Epidermal melanocyte (primary cell): ENCODE results near the gene SERTM1.
A peak's percentile ranks its signal among the peaks of the same experiment; 100 is the strongest.

ENCODE experiments used
- DNase-seq: peaks from one replicate; pipeline ENCODE4 v3.0.0; 2011; ENCODE audit warnings: low spot score; ENCODE audit not compliant: insufficient read length

SERTM1 gene

DNA sequence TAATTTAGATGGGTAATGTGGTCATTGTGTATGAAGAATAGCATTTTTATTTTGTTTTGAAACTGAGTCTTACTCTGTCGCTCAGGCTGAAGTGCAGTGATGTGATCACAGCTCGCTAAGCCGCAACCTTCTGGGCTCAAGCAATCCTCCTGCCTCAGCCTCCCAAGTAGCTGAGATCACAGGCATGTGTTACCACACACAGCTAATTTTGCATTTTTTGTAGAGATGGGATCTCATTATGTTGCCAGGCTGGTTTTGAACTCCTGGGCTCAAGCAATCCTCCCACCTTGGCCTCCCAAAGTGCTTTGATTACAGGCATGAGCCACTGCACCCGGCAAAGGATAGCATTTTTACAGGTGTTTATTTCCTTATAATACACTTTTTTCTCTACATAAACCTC is 36.6 kb downstream of the SERTM1 start:
- no peak for DNase-seq

- DNase-seq, result no peak
These were observed 38.5 kb downstream of the SERTM1 start for GRCh38 chr13:36712290-36712689.

DNA sequence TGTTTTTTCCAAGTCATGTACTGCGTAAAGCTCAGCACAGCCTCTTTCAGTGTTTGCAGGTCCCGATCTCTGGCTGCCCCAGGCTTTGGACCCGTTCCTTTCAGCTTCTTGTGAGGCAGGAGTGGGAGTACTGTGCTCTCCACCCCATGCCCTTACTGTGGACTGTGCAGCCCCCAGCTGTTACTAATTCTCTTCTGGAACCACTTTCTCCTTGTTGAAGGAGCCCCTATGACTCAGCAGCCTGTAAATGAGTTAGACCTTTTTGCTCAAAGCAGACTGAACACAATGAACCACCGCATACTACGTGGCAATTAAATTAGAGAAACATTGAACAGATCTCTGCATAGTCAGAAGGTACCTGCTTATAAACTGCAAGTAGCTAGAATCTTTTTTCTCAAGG is 39.0 kb downstream of the SERTM1 start:
- DNase-seq, result no peak

GRCh38 chr13:36713887-36714286 is 40.1 kb downstream of the SERTM1 start:
- no peak for DNase-seq

DNA sequence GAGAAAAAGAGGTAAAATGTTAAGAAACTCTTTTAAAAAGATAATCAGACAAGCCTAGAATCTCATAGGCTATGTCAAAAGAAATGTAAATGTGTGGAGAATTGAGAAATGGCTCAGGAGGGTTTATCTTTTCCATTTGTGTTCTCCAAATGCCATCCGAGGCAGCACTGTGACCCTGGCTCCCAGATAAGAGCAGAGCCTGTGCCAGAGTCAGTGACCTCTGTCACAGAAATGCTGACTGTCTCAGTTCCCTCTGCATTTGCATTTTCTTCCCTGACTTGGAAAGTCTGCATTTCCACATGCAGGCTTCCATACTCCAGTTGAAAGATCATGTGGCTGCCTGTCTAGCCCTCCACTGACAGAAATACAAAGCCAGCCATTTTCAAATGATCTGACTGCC is 42.0 kb downstream of the SERTM1 start:
- no peak for DNase-seq

DNA sequence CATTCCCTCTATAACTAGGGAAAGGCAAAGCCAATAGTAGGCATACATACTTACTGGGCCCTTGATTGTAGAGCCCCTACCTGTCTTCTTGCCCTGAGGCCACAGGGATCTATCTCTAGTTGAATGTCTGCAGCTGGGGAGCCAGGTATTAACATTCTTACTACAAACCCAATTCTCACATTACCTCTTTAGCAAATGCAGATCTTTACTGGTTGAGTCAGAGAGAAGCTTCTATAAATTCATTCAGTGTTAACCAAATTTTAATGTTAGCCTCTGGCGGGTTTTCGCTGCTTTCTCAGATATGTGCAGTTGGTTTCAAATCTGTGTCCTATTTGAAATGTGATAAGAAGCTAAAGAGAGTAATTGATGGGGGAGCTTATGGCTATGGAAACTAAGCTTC is 43.2 kb downstream of the SERTM1 start:
- DNase-seq, result no peak

DNA sequence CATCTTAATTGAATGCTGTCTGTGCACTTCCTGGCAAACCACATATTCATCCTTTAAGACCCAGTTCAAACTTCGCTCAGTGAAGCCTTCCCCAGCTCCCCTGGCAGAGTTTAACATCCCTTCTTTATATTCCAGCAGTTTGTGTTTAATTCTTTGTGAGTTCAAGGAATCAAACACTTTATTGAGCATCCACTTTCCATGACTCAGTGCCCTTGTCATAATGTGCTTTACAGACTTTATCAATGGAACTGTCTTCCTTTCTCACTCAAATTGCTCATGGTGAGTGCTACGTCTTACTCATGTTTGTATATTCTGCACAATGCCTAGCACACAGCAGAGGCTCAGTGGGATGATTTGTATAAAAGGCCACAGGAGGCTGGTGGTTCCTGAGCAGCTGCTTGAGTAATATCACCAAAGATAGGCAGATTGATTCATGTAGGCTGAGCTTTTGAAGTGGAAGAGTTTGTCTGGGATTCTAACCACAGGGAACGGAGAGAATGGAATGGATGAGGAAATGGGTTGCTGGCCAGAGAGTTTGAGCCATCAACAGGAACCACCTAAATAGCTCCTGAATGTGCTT is 44.2 kb downstream of the SERTM1 start:
- no peak for DNase-seq

GRCh38 chr13:36718686-36719085 is 44.9 kb downstream of the SERTM1 start:
- no peak for DNase-seq

DNA sequence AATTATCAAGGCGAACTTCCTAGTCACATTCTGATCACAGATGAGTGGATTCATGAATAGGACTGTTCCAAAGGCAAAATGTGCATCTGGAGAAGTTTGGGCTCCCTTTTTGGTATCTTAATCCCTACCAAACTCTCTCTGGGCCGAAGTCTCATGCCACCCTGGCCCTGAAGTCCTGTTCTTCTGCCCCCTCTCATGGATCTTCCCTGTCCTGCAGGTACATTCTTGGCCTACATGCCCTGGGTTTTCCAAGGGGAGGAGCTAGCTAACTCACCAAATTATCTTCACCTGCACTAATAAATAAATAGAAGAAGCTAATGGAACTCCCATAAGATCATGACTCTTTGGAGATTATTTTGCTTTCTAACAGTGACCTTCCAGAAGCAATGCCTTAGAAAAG is 50.3 kb downstream of the SERTM1 start:
- no peak for DNase-seq

DNA sequence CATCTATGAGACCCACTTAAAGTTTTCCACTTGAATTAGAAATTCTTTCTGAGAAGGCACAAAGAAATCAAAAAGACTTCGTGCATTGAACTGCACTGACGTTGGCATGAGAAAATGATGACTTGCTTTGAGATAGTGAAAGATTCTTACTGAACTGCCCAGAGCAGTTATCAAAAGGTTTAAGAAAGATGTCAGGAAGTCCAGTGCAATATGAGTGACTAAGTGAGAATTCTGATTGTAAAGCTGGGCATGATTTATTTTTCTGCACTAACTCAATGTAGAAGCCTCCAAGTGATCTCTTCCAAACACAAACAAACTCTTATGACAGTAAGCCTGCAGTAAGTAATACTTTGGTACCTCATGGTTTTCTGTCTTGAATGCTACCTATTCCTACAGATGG is 52.1 kb downstream of the SERTM1 start:
- no peak for DNase-seq

DNA sequence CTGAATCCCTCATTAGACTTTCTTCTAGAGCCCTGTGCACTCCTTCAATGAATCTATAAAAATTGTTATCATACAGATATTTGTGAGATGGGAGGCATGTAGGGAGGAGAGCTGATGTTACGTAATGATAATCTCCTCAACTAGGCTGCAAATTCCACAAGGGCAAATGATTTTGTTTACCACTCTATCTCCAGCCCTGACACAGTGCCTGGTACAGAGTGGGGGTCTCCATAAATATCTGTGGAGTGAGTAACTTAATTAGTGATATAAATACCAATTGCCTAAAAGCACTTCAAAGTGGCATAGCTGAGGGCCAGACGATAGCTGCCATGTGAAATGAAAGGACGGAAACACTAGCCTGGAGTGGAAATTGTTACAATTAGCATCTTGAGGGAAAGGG is 54.2 kb downstream of the SERTM1 start:
- DNase-seq, result no peak

DNA sequence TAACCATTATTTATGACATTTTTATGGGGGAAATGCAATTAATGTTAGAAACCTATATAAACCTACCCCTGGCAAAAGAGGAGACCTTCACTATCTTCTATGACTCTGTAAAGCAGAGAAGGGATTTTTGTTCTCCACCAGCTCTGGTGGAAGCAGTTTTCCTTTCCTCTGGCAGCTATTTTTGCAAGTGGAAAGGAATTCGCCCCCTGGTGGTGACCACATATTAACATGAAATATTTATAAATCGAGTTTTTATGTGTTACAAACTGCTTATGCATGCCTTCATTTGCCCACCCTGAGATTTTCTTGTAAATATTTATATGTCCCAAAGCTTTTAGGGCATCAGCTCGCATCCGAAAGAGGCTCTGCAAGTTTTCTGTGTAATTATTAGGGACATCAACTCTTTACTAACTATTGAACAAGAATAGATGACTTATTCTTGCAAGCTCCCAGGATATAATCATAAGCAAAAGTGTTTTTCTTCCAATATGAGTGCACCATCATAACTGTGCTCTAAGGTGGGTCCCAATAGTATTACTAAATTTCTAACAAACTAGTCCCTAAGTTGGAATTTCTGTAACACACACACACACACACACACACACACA is 62.4 kb downstream of the SERTM1 start:
- DNase-seq, result peak; percentile 34

- DNase-seq, result no peak
These were observed 63.8 kb downstream of the SERTM1 start for GRCh38 chr13:36737524-36738083.

DNA sequence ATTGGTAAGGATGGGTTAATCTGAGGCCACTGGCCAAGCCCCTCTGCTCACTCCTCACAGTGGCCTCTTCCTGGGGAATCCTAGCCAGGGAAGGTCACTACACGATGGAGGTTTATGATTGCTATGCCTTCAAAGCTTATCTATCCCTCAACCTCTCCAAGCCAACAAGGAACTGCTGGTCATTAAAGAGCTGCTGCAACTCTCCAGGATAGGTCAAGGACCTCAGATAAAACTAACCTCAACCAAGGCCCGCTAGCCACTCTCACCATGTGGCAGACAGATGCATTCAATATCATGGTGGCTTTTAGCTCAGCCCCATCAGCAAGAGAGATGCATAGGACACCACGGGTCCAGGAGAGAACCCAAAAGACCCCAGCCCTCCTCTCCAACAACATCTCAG is 71.6 kb downstream of the SERTM1 start:
- DNase-seq, result no peak

DNA sequence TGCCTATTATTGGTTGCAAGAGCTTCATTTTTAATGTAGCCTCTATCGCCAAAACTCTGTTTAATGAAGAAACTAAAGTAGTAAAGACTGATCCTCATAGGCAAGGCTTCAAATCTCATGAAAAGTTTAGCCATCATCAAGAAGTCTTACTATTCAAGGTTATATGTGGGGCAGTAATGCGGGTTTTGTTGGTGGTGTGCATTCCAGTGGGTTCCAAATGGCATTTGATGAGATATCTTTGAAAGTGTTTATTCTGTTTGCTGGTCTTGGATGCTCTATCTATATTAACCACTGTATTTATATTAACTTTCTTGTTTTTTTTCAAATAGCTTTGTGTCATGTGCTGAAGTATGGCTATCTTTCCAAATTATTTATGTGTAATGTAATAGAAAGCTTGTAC is 72.2 kb downstream of the SERTM1 start:
- no peak for DNase-seq
